Middle frontal gyrus (tissue), 1 donor: Measurements from ENCODE around the gene DNAJC11.

ENCODE experiments used
- DNase-seq: peaks from one replicate; pipeline ENCODE4 v3.0.0-alpha.2; 2015; ENCODE audit warnings: low spot score; ENCODE audit errors: extremely low spot score

The DNAJC11 gene

DNA sequence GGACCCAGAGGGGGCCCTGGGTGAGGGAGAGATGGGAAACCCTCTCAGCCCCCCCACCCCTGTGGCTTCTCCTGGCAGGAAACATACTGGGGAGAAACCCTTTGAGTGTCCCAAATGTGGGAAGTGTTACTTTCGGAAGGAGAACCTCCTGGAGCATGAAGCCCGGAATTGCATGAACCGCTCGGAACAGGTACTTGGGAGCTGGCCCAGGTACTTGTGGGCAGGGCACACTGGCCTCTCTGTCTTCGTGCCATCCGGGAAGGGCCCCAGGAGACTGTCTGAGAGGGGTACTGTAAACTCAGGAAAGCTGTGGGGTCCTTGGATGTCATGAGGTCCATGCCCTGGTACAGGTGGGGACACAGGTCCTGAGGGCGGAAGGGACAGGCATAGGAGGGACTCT is 115.8 kb downstream of the DNAJC11 start:
- DNase-seq, result no peak

- no peak for DNase-seq
Measured at GRCh38 chr1:6585081-6585722, 116.4 kb downstream of the DNAJC11 start.
